ENCODE measurements around the gene VWF. TPM values are rescaled to one million over a fixed set of nuclear protein-coding genes. Genes with fewer than 3 reads are reported as not detected.
"Not testable (repeated sequence)": the region's sequence is repeated elsewhere in the genome, so short reads cannot be mapped to it uniquely, and the experiment has no call there.

The VWF gene
- total RNA-seq, 1 experiment from 2014 or later, result not detected

GRCh38 chr12:6026998-6027397 lies 97.5 kb downstream of the VWF start:
- no peak overlapping the region for H3K4me2 ChIP-seq (ENCODE audit: low read length)
- H3K79me2 ChIP-seq (ENCODE audit: low read length), result no peaks in the 10 kb centered on the region
- no peak overlapping the region for H3K9ac ChIP-seq (ENCODE audit: low read length)
- H3K4me3 ChIP-seq (ENCODE audit: low read length), result no peak overlapping the region
- no peaks in the 10 kb centered on the region for H4K20me1 ChIP-seq (ENCODE audit: low read length)
- H3K27me3 ChIP-seq (ENCODE audit: low read length), result no peaks in the 10 kb centered on the region
- H3K36me3 ChIP-seq (ENCODE audit: low read depth, low read length), result no peaks in the 10 kb centered on the region
- ChIA-PET POLR2A (ENCODE audit: unreplicated experiment) (no interaction called here), CTCF (no interaction called here)
- H2AFZ ChIP-seq (ENCODE audit: low read length), result no peak overlapping the region
- no peaks in the 10 kb centered on the region for H3K4me1 ChIP-seq (ENCODE audit: insufficient read depth, low read length)
- no TSS peak for BruUV-seq (replicated peaks)
- DNase-seq (no peak), ATAC-seq (no peak)
- no peak for TF ChIP-seq EZH2phosphoT487 (IDR thresholded peaks at IDR 0.05; ENCODE audit: borderline replicate concordance, low read length)
- TF ChIP-seq EZH2 (IDR thresholded peaks at IDR 0.05; ENCODE audit: low read length, unreplicated experiment), result no peak
- H3F3A ChIP-seq (ENCODE audit: low read length, unreplicated experiment), result no peaks in the 10 kb centered on the region
- H3K27ac ChIP-seq (ENCODE audit: low read length), result no peak overlapping the region
- no peaks in the 10 kb centered on the region for H3K9me2 ChIP-seq (replicated peaks; ENCODE audit: low read length)
- intact Hi-C loops (cut with micrococcal nuclease), result no loop called here
- no peaks in the 10 kb centered on the region for H3K9me3 ChIP-seq (ENCODE audit: low read length)

- CTCF ChIA-PET, result not testable (repeated sequence)
Observed at GRCh38 chr12:6025703-6026298, 98.7 kb downstream of the VWF start.

GRCh38 chr12:6024066-6024465 lies 100.4 kb downstream of the VWF start:
- H4K20me1 ChIP-seq (ENCODE audit: low read length); H3K36me3 ChIP-seq (ENCODE audit: low read depth, low read length); ATAC-seq; CTCF ChIA-PET; BruUV-seq (replicated peaks); H3K27ac ChIP-seq (ENCODE audit: low read length); H3K79me2 ChIP-seq (ENCODE audit: low read length); H3K9ac ChIP-seq (ENCODE audit: low read length); H3K4me1 ChIP-seq (ENCODE audit: insufficient read depth, low read length); H3K4me2 ChIP-seq (ENCODE audit: low read length); POLR2A ChIA-PET (ENCODE audit: unreplicated experiment); H3K27me3 ChIP-seq (ENCODE audit: low read length); H3K4me3 ChIP-seq (ENCODE audit: low read length); H3K9me2 ChIP-seq (replicated peaks; ENCODE audit: low read length); H2AFZ ChIP-seq (ENCODE audit: low read length); H3F3A ChIP-seq (ENCODE audit: low read length, unreplicated experiment); intact Hi-C loops (cut with micrococcal nuclease); H3K9me3 ChIP-seq (ENCODE audit: low read length): not testable (repeated sequence)
- DNase-seq, result peak; percentile 56

More at GRCh38 chr12:6025703-6026298, 98.7 kb downstream of the VWF start:
- intact Hi-C loops (cut with micrococcal nuclease); H3K9me2 ChIP-seq (replicated peaks; ENCODE audit: low read length); DNase-seq; H3K9ac ChIP-seq (ENCODE audit: low read length); POLR2A ChIA-PET (ENCODE audit: unreplicated experiment); H3K4me2 ChIP-seq (ENCODE audit: low read length); H4K20me1 ChIP-seq (ENCODE audit: low read length); H2AFZ ChIP-seq (ENCODE audit: low read length); H3K4me1 ChIP-seq (ENCODE audit: insufficient read depth, low read length); H3K36me3 ChIP-seq (ENCODE audit: low read depth, low read length); H3K4me3 ChIP-seq (ENCODE audit: low read length); H3K27me3 ChIP-seq (ENCODE audit: low read length); H3K27ac ChIP-seq (ENCODE audit: low read length); BruUV-seq (replicated peaks); H3F3A ChIP-seq (ENCODE audit: low read length, unreplicated experiment); H3K79me2 ChIP-seq (ENCODE audit: low read length); H3K9me3 ChIP-seq (ENCODE audit: low read length); ATAC-seq: not testable (repeated sequence)

GRCh38 chr12:6020930-6021329 lies 103.5 kb downstream of the VWF start:
- Histone ChIP-seq H3K27ac (ENCODE audit: low read length) (no peak overlapping the region), H3K4me1 (ENCODE audit: insufficient read depth, low read length) (peaks cover 9% of the 10 kb centered on the region; the same call in 1 of the 2 replicates), H3K9ac (ENCODE audit: low read length) (no peak overlapping the region), H2AFZ (ENCODE audit: low read length) (no peak overlapping the region), H3K36me3 (ENCODE audit: low read depth, low read length) (no peaks in the 10 kb centered on the region), H3K4me3 (ENCODE audit: low read length) (no peak overlapping the region), H3F3A (ENCODE audit: low read length, unreplicated experiment) (no peaks in the 10 kb centered on the region), H4K20me1 (ENCODE audit: low read length) (no peaks in the 10 kb centered on the region), H3K79me2 (ENCODE audit: low read length) (no peaks in the 10 kb centered on the region), H3K9me2 (replicated peaks; ENCODE audit: low read length) (no peaks in the 10 kb centered on the region), H3K27me3 (ENCODE audit: low read length) (no peaks in the 10 kb centered on the region), H3K9me3 (ENCODE audit: low read length) (no peaks in the 10 kb centered on the region), H3K4me2 (ENCODE audit: low read length) (peak overlapping the region; percentile 29)
- DNase-seq (peak; percentile 52), ATAC-seq (peak; percentile 75)
- ChIA-PET POLR2A (ENCODE audit: unreplicated experiment) (no interaction called here), CTCF (no interaction called here)
- TF ChIP-seq EZH2 (IDR thresholded peaks at IDR 0.05; ENCODE audit: low read length, unreplicated experiment) (no peak), CTCF (conservative IDR thresholded peaks at IDR 0.05; ENCODE audit: low read depth, low read length) (no peak), EZH2phosphoT487 (IDR thresholded peaks at IDR 0.05; ENCODE audit: borderline replicate concordance, low read length) (no peak)
- intact Hi-C loops (cut with micrococcal nuclease), result no loop called here
- no TSS peak for BruUV-seq (replicated peaks)

- H3K9me3 ChIP-seq (ENCODE audit: low read length); H3F3A ChIP-seq (ENCODE audit: low read length, unreplicated experiment); POLR2A ChIA-PET (ENCODE audit: unreplicated experiment); H3K4me3 ChIP-seq (ENCODE audit: low read length); H3K9ac ChIP-seq (ENCODE audit: low read length); H3K27ac ChIP-seq (ENCODE audit: low read length); CTCF ChIA-PET; H3K9me2 ChIP-seq (replicated peaks; ENCODE audit: low read length); H3K79me2 ChIP-seq (ENCODE audit: low read length); intact Hi-C loops (cut with micrococcal nuclease); ATAC-seq; H3K4me1 ChIP-seq (ENCODE audit: insufficient read depth, low read length); DNase-seq; H2AFZ ChIP-seq (ENCODE audit: low read length); H3K27me3 ChIP-seq (ENCODE audit: low read length); BruUV-seq (replicated peaks); H3K36me3 ChIP-seq (ENCODE audit: low read depth, low read length); H4K20me1 ChIP-seq (ENCODE audit: low read length): not testable (repeated sequence)
- peak overlapping the region; percentile 29 for H3K4me2 ChIP-seq (ENCODE audit: low read length)
Observed at GRCh38 chr12:6020511-6020910, 104.0 kb downstream of the VWF start.

GRCh38 chr12:6019256-6019655 lies 105.2 kb downstream of the VWF start:
- H3K9me2 ChIP-seq (replicated peaks; ENCODE audit: low read length); CTCF ChIA-PET; H2AFZ ChIP-seq (ENCODE audit: low read length); H3K27me3 ChIP-seq (ENCODE audit: low read length); BruUV-seq (replicated peaks); ATAC-seq; POLR2A ChIA-PET (ENCODE audit: unreplicated experiment); H3K4me1 ChIP-seq (ENCODE audit: insufficient read depth, low read length); H3K36me3 ChIP-seq (ENCODE audit: low read depth, low read length); H3K9me3 ChIP-seq (ENCODE audit: low read length); H4K20me1 ChIP-seq (ENCODE audit: low read length); H3K9ac ChIP-seq (ENCODE audit: low read length); H3K4me2 ChIP-seq (ENCODE audit: low read length); DNase-seq; intact Hi-C loops (cut with micrococcal nuclease); H3K79me2 ChIP-seq (ENCODE audit: low read length); H3K27ac ChIP-seq (ENCODE audit: low read length); H3K4me3 ChIP-seq (ENCODE audit: low read length); H3F3A ChIP-seq (ENCODE audit: low read length, unreplicated experiment): not testable (repeated sequence)

Data from PC-3 (cell line).